ENCODE results near the gene SLC27A3. TPM values are rescaled to one million over a fixed set of nuclear protein-coding genes. Genes with fewer than 3 reads are reported as not detected.

The SLC27A3 gene
- total and polyA plus RNA-seq, 2 donors (not counting 3 experiments of a cell fraction or from before 2014, with no cell fraction given): 26.6 to 34.3 TPM

GRCh38 chr1:153805042-153805745, 30.0 kb downstream of the SLC27A3 start:
- dilution Hi-C loops (cut with MboI; ENCODE audit: extremely low pct_ligation_motif_present, low sequenced_read_pairs): no loop called here
- CTCF ChIA-PET: interaction anchor here (0.6 to 1.8 kb wide), 2 partner anchors 120 to 141 kb away, joined by 3 to 9 read pairs; partner anchors contain the start of gene DENND4B
- no peaks in the 10 kb centered on the region for H3K79me2 ChIP-seq (ENCODE audit: control insufficient read depth, insufficient read depth, low read length)
- H3K9me1 ChIP-seq (replicated peaks; ENCODE audit: control insufficient read depth, extremely low read depth, insufficient read depth, low read length): no peaks in the 10 kb centered on the region
- H3K4me1 ChIP-seq (ENCODE audit: control insufficient read depth, extremely low read depth, insufficient read depth, low read length): peaks cover 4% of the 10 kb centered on the region
- H3K27ac ChIP-seq (ENCODE audit: insufficient read depth, low read depth, low read length): no peak overlapping the region
- POLR2A ChIA-PET: no interaction called here
- H3K36me3 ChIP-seq (ENCODE audit: control insufficient read depth in 2 of 2, extremely low read depth in 1 of 2, insufficient read depth in 2 of 2, low read length in 2 of 2): peaks cover 0 to 18% of the 10 kb centered on the region in 2 experiments
- H3K27me3 ChIP-seq (ENCODE audit: control insufficient read depth in 2 of 2, insufficient read depth in 2 of 2, low read length in 2 of 2): no peaks in the 10 kb centered on the region
- no peak overlapping the region for H3K4me3 ChIP-seq (replicated peaks in 1 of 3; ENCODE audit: insufficient read depth in 1 of 3, low read depth in 1 of 3, low read length in 3 of 3)
- peak; percentile 55 for TF ChIP-seq FOS (IDR thresholded peaks at IDR 0.05; ENCODE audit: borderline replicate concordance, insufficient read depth, low read length)
- TF ChIP-seq GATA2 (IDR thresholded peaks at IDR 0.05; ENCODE audit: insufficient read depth, insufficient read length, low read depth, low read length): no peak
- no peak for TF ChIP-seq MAX (IDR thresholded peaks at IDR 0.05; ENCODE audit: insufficient read depth, insufficient read length)
- TF ChIP-seq EZH2 (IDR thresholded peaks at IDR 0.05; ENCODE audit: borderline replicate concordance, low read depth, low read length, severe bottlenecking): no peak
- TF ChIP-seq MYC (IDR thresholded peaks at IDR 0.05; ENCODE audit: low read depth, low read length): no peak
- TF ChIP-seq POLR2AphosphoS5 (IDR thresholded peaks at IDR 0.05; ENCODE audit: insufficient read depth, low read depth, low read length): no peak
- no peaks in the 10 kb centered on the region for H4K20me1 ChIP-seq (replicated peaks; ENCODE audit: control insufficient read depth, extremely low read depth, insufficient read depth, low read length)
- DNase-seq (ENCODE audit: low read depth, low spot score) (peak; percentile 19), FAIRE-seq (peak; percentile 72)
- intact Hi-C loops (cut with micrococcal nuclease): no loop called here
- no peak overlapping the region for H2AFZ ChIP-seq (ENCODE audit: low read depth, low read length)
- H3K9ac ChIP-seq (replicated peaks; ENCODE audit: extremely low read depth, insufficient read depth, low read length): no peak overlapping the region
- no peaks in the 10 kb centered on the region for H3K9me3 ChIP-seq (replicated peaks; ENCODE audit: control insufficient read depth, insufficient read depth, low read length)
- no TSS peak for BruUV-seq (replicated peaks)
- no peak overlapping the region for H3K4me2 ChIP-seq (ENCODE audit: insufficient read depth, low read length)
